ENCODE data around the gene WWOX.

DNA sequence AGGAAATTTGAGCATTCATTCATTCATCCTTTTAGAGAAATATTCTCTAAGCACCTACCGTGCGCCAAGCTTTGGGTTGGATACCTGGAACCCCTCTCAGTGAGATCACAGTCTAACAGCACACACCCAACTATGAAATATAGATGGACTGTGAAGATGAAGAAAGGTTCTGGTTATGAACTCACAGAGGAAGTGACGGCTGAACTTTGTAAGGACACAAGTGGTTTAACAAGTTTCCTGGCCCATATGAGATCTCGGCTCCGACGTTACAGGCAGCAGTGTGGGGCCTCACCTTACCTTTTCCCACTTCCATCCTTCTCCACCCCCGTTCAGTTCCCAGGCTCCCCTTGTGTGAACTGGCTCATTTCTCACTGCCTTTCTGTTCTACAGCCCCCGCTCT lies 1094.8 kb downstream of the WWOX start:
- no peak for TF ChIP-seq EZH2 (IDR thresholded peaks at IDR 0.05; ENCODE audit: borderline replicate concordance, low read length)
- TF ChIP-seq, protein P1, sequence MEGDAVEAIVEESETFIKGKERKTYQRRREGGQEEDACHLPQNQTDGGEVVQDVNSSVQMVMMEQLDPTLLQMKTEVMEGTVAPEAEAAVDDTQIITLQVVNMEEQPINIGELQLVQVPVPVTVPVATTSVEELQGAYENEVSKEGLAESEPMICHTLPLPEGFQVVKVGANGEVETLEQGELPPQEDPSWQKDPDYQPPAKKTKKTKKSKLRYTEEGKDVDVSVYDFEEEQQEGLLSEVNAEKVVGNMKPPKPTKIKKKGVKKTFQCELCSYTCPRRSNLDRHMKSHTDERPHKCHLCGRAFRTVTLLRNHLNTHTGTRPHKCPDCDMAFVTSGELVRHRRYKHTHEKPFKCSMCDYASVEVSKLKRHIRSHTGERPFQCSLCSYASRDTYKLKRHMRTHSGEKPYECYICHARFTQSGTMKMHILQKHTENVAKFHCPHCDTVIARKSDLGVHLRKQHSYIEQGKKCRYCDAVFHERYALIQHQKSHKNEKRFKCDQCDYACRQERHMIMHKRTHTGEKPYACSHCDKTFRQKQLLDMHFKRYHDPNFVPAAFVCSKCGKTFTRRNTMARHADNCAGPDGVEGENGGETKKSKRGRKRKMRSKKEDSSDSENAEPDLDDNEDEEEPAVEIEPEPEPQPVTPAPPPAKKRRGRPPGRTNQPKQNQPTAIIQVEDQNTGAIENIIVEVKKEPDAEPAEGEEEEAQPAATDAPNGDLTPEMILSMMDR (conservative IDR thresholded peaks at IDR 0.05 in 1 of 2, IDR thresholded peaks at IDR 0.05 in 1 of 2; ENCODE audit: extremely low read depth in 1 of 2, insufficient read depth in 1 of 2, low read depth in 1 of 2, low read length in 2 of 2) = no peak

All from mammary epithelial cell (primary cell).